HCT116 (cell line): ENCODE data around the gene NTN5. TPM values are rescaled to one million over a fixed set of nuclear protein-coding genes. Genes with fewer than 3 reads are reported as not detected.
"Not testable (repeated sequence)": the region's sequence is repeated elsewhere in the genome, so short reads cannot be mapped to it uniquely, and the experiment has no call there.

Source experiments
- ATAC-seq: fragments of 200-7000 bp; cut with Tn5 transposase; 2 replicates; pipeline ENCODE4 v1.9.1; 2020; ENCODE audit warnings: mild to moderate bottlenecking, moderate library complexity
- BruUV-seq: library from RNA; stranded (reverse); fragments of 400-500 nt; replicated peaks from 2 replicates; lab custom pipeline; 2021; lab: Mats Ljungman, UMichigan
- CTCF ChIA-PET: fragments of 300-600 bp; sonication (Branson Sonifier 250); formaldehyde crosslinking; loops from one replicate; lab custom pipeline; 2021; ENCODE audit warnings: antibody characterized with exemption; lab: Charles Lee
- POLR2A ChIA-PET: fragments of 300-600, 350-600 bp; sonication (Branson Sonifier 250); formaldehyde crosslinking; loops from one replicate; lab custom pipeline; 2021; ENCODE audit warnings: antibody characterized with exemption; lab: Charles Lee
- RAD21 ChIA-PET, 2 experiments: fragments of 300-600 bp; sonication (Branson Sonifier 250); formaldehyde crosslinking; loops; one replicate each; lab custom pipeline; 2023; ENCODE audit warnings: low total read pairs in 2 of 2; ENCODE audit not compliant: uncharacterized antibody in 2 of 2, unreplicated experiment in 2 of 2, low non-redundant PET in 1 of 2; lab: Charles Lee
- DNase-seq: peaks from one replicate; pipeline ENCODE4 v3.0.0-alpha.2; 2010; ENCODE audit warnings: low read depth, low spot score
- H2AFZ ChIP-seq: fragments of 200-600 bp; shearing (Covaris generic), sonication (generic); 2 replicates; pipeline ENCODE4 v1.6.1; 2017; ENCODE audit warnings: low read depth, mixed run types, mixed read lengths, antibody characterized with exemption, low read length; ENCODE audit not compliant: poor library complexity, severe bottlenecking
- H3K27ac ChIP-seq: 2 replicates; pipeline ENCODE4 v1.5.1; 2012; ENCODE audit warnings: low read depth, low read length
- H3K27me3 ChIP-seq: fragments of 200-600 bp; sonication (generic); 2 replicates; pipeline ENCODE4 v1.6.1; 2016; ENCODE audit warnings: mixed run types, low read length, mixed read lengths; ENCODE audit not compliant: insufficient read depth
- H3K36me3 ChIP-seq, 2 experiments: fragments of 200-500 bp in 1 of 2; fragments of 200-600 bp in 1 of 2; sonication (Bioruptor generic) in 1 of 2; sonication (generic) in 1 of 2; 2 replicates each; pipeline versions ENCODE4 v1.5.1 to v1.6.1; 2014 to 2016; ENCODE audit warnings: low read length in 2 of 2, inconsistent platforms in 1 of 2, mixed read lengths in 1 of 2, mixed run types in 1 of 2; ENCODE audit not compliant: insufficient read depth in 2 of 2, control insufficient read depth in 1 of 2
- H3K4me1 ChIP-seq, 2 experiments: fragments of 200-600 bp in 1 of 2; sonication (generic) in 1 of 2; 2 replicates each; pipeline versions ENCODE4 v1.5.1 to v1.6.1; 2012 to 2017; ENCODE audit warnings: low read length in 2 of 2, inconsistent platforms in 1 of 2, mild to moderate bottlenecking in 1 of 2, mixed read lengths in 1 of 2, mixed run types in 1 of 2, moderate library complexity in 1 of 2; ENCODE audit not compliant: insufficient read depth in 2 of 2, control insufficient read depth in 1 of 2
- H3K4me2 ChIP-seq: fragments of 200-600 bp; sonication (generic); 2 replicates; pipeline ENCODE4 v1.6.1; 2017; ENCODE audit warnings: mixed run types, low read length, mixed read lengths
- H3K4me3 ChIP-seq, 2 experiments: fragments of 200-600 bp in 1 of 2; sonication (generic) in 1 of 2; replicated peaks in 1 of 2; 2 replicates each; pipeline ENCODE4 v1.5.1; 2011 to 2016; ENCODE audit warnings: low read length in 2 of 2, control low read depth in 1 of 2, low read depth in 1 of 2, mild to moderate bottlenecking in 1 of 2, mixed read lengths in 1 of 2, mixed run types in 1 of 2
- H3K79me2 ChIP-seq: fragments of 200-600 bp; sonication (generic); 2 replicates; pipeline ENCODE4 v1.6.1; 2017; ENCODE audit warnings: mild to moderate bottlenecking, mixed run types, low read length, moderate library complexity, mixed read lengths; ENCODE audit not compliant: insufficient read depth
- H3K9ac ChIP-seq: fragments of 200-600 bp; sonication (generic); 2 replicates; pipeline ENCODE4 v1.6.1; 2016; ENCODE audit warnings: low read length, mixed read lengths
- H3K9me2 ChIP-seq: fragments of 200-600 bp; sonication (generic), shearing (Covaris generic); 2 replicates; pipeline ENCODE4 v1.6.1; 2017; ENCODE audit warnings: mixed run types, mild to moderate bottlenecking, moderate library complexity; ENCODE audit not compliant: insufficient read depth
- H3K9me3 ChIP-seq, 2 experiments: fragments of 200-500 bp in 1 of 2; fragments of 200-600 bp in 1 of 2; sonication (Bioruptor generic) in 1 of 2; sonication (generic) in 1 of 2; 2 replicates each; pipeline ENCODE4 v1.6.1; 2014 to 2017; ENCODE audit warnings: low read length in 2 of 2, mixed read lengths in 2 of 2, inconsistent platforms in 1 of 2, low read depth in 1 of 2, mild to moderate bottlenecking in 1 of 2, mixed run types in 1 of 2, moderate library complexity in 1 of 2; ENCODE audit not compliant: control insufficient read depth in 1 of 2, insufficient read depth in 1 of 2
- H4K20me1 ChIP-seq: fragments of 200-600 bp; sonication (generic), shearing (Covaris generic); 2 replicates; pipeline ENCODE4 v1.6.1; 2017; ENCODE audit warnings: mixed run types, mild to moderate bottlenecking, moderate library complexity; ENCODE audit not compliant: insufficient read depth
- CBX3 ChIP-seq: IDR thresholded peaks from 2 replicates; pipeline ENCODE4 v1.6.1; 2012; ENCODE audit warnings: low read depth
- FOSL1 ChIP-seq: IDR thresholded peaks from 2 replicates; pipeline ENCODE4 v1.6.1; 2012; ENCODE audit warnings: low read depth
- SIN3A ChIP-seq: IDR thresholded peaks from 2 replicates; pipeline ENCODE4 v1.6.1; 2012; ENCODE audit warnings: low read depth
- SRF ChIP-seq: IDR thresholded peaks from 2 replicates; pipeline ENCODE4 v1.6.1; 2012; ENCODE audit warnings: low read depth
- TCF7L2 ChIP-seq: IDR thresholded peaks from 2 replicates; pipeline ENCODE4 v1.7.0; 2011; ENCODE audit warnings: borderline replicate concordance, inconsistent platforms; ENCODE audit not compliant: insufficient read depth, insufficient read length; ENCODE audit errors: extremely low read depth
- ZFX ChIP-seq: fragments of 450-650 bp; IDR thresholded peaks from 2 replicates; pipeline ENCODE4 v1.6.1; 2017
- intact Hi-C: fragments of 100-400 bp; cut with micrococcal nuclease; formaldehyde crosslinking; loops from 2 replicates; pipeline ENCODE4 v1.10.0; 2022
- total RNA-seq: library from RNA; stranded (reverse); gene quantifications from one replicate; pipeline ENCODE4 v1.2.1, GENCODE V29; 2021; ENCODE audit not compliant: unreplicated experiment

NTN5 gene
- total RNA-seq, 1 experiment from 2014 or later, result 3.1 TPM

DNA sequence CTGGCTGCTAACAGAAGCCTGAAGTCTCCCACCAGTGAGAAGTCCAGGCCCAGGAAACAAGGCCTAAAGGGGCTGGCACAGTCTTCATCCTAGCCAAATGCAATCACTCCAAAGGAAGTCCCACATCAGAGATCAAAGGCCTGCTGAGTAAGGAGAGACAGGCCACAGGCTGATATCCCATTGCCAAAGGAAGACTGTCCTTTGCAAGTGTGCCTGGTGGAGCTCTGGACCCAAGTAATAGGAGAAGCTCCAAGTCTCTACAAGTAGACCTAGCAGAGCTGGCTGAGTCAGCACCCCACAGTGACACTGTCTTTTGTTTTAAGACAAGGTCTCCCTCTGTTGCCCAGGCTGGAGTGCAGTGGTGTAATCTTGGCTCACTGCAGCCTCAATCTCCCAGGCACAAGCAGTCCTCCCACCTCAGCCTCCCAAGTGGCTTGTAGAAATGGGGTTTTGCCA, 40.1 kb downstream of the NTN5 start:
- peak overlapping the region; percentile 96 for H3K9ac ChIP-seq
- intact Hi-C loops, result no loop called here
- peak overlapping the region; percentile 93 for H3K4me2 ChIP-seq
- ChIA-PET POLR2A (interaction anchor here (1.3 to 2.6 kb wide), 3 partner anchors 9 to 14 kb away, joined by 4 to 16 read pairs (median 11); partner anchors contain the start of genes CA11, RPL18 and SPHK2), RAD21 (no interaction called here), CTCF (no interaction called here)
- no peak for DNase-seq
- no peaks in the 10 kb centered on the region for H4K20me1 ChIP-seq
- BruUV-seq, result no TSS peak
- TF ChIP-seq SIN3A, result no peak
- TF ChIP-seq CBX3, result no peak
- TF ChIP-seq SRF, result no peak
- TF ChIP-seq TCF7L2, result peak; percentile 58
- no peak for TF ChIP-seq ZFX
- no peak for TF ChIP-seq FOSL1
- no peak for ATAC-seq
- no peak overlapping the region for H2AFZ ChIP-seq
- peaks cover 2 to 13% of the 10 kb centered on the region in 2 experiments; a peak in 1 of 4 replicates for H3K36me3 ChIP-seq
- peaks cover 39 to 75% of the 10 kb centered on the region in 2 experiments for H3K4me1 ChIP-seq
- peak overlapping the region; percentile 95 for H3K27ac ChIP-seq
- no peak overlapping the region for H3K4me3 ChIP-seq
- no peaks in the 10 kb centered on the region for H3K9me2 ChIP-seq
- no peaks in the 10 kb centered on the region for H3K27me3 ChIP-seq
- peaks cover 18% of the 10 kb centered on the region for H3K79me2 ChIP-seq
- H3K9me3 ChIP-seq, result no peaks in the 10 kb centered on the region

DNA sequence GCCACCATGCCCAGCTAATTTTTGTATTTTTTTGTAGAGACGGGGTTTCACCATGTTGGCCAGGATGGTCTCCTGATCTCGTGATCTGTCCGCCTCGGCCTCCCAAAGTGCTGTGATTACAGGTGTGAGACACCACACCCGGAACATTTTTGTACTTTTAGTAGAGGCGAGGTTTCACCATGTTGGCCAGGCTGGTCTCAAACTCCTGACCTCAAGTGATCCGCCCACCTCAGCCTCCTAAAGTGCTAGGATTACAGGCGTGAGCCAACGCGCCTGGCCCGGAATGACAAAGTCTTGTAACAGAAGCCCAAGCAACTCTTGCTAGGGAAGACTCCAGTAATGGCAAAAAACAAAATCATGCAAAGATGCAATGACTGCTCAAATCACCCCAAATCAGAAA, 40.5 kb downstream of the NTN5 start:
- H3K9me3 ChIP-seq, BruUV-seq, CTCF ChIA-PET, H4K20me1 ChIP-seq, H3K9me2 ChIP-seq, DNase-seq, intact Hi-C loops, H2AFZ ChIP-seq, H3K27me3 ChIP-seq, RAD21 ChIA-PET, H3K4me3 ChIP-seq, ATAC-seq: not testable (repeated sequence)
- Histone ChIP-seq H3K4me1 (peaks cover 44 to 75% of the 10 kb centered on the region in 2 experiments), H3K79me2 (peaks cover 18% of the 10 kb centered on the region), H3K27ac (peak overlapping the region; percentile 95), H3K9ac (peak overlapping the region; percentile 96), H3K36me3 (peaks cover 2 to 13% of the 10 kb centered on the region in 2 experiments; a peak in 1 of 4 replicates), H3K4me2 (peak overlapping the region; percentile 93; the same call in 1 of the 2 replicates)
- POLR2A ChIA-PET, result interaction anchor here (1.3 to 2.6 kb wide), 3 partner anchors 8 to 13 kb away, joined by 4 to 16 read pairs (median 11); partner anchors contain the start of genes CA11, RPL18 and SPHK2
